HG03460 (cell line): ENCODE data around the gene PMEPA1.
A peak's percentile ranks its signal among the peaks of the same experiment; 100 is the strongest.

Experiments
- ATAC-seq: cut with Tn5 transposase; IDR thresholded peaks from one replicate; pipeline ENCODE4 v1.9.1; 2021; ENCODE audit not compliant: unreplicated experiment

Gene PMEPA1

GRCh38 chr20:57695012-57695411, 14.8 kb downstream of the PMEPA1 start:
- no peak for ATAC-seq

- no peak for ATAC-seq
Observed at GRCh38 chr20:57694481-57694880, 15.3 kb downstream of the PMEPA1 start.

GRCh38 chr20:57693670-57694329, 16.0 kb downstream of the PMEPA1 start:
- no peak for ATAC-seq

- no peak for ATAC-seq
Observed at GRCh38 chr20:57693002-57693582, 16.7 kb downstream of the PMEPA1 start.

- no peak for ATAC-seq
Observed at GRCh38 chr20:57692393-57692792, 17.4 kb downstream of the PMEPA1 start.

- ATAC-seq, result no peak
Observed at GRCh38 chr20:57691699-57692098, 18.1 kb downstream of the PMEPA1 start.

GRCh38 chr20:57690525-57690924, 19.3 kb downstream of the PMEPA1 start:
- ATAC-seq, result no peak

GRCh38 chr20:57689745-57690481, 19.9 kb downstream of the PMEPA1 start:
- no peak for ATAC-seq

GRCh38 chr20:57688864-57689263, 21.0 kb downstream of the PMEPA1 start:
- ATAC-seq, result no peak

- ATAC-seq, result no peak
Observed at GRCh38 chr20:57688295-57688694, 21.5 kb downstream of the PMEPA1 start.

GRCh38 chr20:57686931-57687652, 22.7 kb downstream of the PMEPA1 start:
- no peak for ATAC-seq

GRCh38 chr20:57685146-57685758, 24.6 kb downstream of the PMEPA1 start:
- no peak for ATAC-seq

- ATAC-seq, result no peak
Observed at GRCh38 chr20:57684808-57685140, 25.0 kb downstream of the PMEPA1 start.

- no peak for ATAC-seq
Observed at GRCh38 chr20:57683881-57684807, 25.7 kb downstream of the PMEPA1 start.

- no peak for ATAC-seq
Observed at GRCh38 chr20:57683287-57683686, 26.5 kb downstream of the PMEPA1 start.

GRCh38 chr20:57682184-57683101, 27.4 kb downstream of the PMEPA1 start:
- peak; percentile 42 for ATAC-seq

- no peak for ATAC-seq
Observed at GRCh38 chr20:57680934-57681914, 28.6 kb downstream of the PMEPA1 start.

GRCh38 chr20:57680131-57680716, 29.6 kb downstream of the PMEPA1 start:
- peak; percentile 48 for ATAC-seq
